GM21423 (cell line): ENCODE data around the gene SNCAIP.

Experiments
- ATAC-seq: cut with Tn5 transposase; IDR thresholded peaks from one replicate; pipeline ENCODE4 v1.9.1; 2021; ENCODE audit warnings: mild to moderate bottlenecking, moderate library complexity; ENCODE audit not compliant: unreplicated experiment

The SNCAIP gene

DNA sequence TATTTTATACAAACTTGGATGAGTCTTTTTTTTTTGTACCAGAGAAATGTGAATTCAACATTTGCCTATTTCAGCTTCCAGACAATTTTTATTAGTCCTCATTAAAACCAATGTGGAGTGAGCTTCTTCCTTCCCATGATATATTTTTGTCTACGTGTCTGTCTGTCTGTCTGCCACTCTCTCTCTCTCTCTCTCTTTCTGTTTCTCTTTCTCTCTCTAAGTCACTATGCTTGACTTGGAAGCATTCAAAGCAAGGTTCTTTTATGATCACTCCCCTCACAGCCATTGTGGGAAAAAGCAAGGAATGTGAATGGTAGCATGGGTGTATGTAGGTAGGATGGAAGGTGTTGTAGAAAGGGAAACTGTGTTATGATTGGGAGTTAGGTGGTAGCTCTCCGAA lies 80.2 kb downstream of the SNCAIP start:
- ATAC-seq = no peak

GRCh38 chr5:122392824-122393223 lies 80.8 kb downstream of the SNCAIP start:
- no peak for ATAC-seq

DNA sequence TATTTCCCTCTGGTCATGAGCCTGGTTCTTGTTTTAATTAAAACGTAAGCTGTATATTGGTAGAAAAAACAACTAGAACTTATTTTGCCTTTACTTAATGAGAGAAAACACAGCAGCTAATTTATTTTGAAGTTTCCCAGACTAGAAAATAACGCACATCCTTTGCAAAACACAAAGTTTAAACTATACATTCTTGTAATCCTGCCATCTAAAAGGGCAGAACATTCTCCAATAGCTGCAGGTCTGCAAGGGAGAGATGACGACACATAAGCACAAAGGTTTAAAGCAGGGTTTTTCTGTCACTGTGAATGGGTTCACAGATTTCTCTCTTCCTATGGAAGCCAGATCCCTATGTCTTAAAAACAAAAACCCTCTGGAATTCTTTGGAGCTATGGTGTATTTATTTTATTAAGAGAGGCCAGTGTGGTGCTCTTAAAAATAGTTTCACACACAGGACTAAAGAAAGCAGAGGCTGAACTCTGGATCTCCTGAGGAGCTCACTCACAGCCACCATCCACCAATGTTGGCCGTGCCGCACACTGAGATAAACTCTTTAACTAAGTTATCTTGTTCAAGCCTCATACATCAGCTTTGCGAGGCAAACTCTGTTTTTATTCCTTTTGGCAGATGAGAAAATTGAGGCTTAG lies 82.4 kb downstream of the SNCAIP start:
- no peak for ATAC-seq

DNA sequence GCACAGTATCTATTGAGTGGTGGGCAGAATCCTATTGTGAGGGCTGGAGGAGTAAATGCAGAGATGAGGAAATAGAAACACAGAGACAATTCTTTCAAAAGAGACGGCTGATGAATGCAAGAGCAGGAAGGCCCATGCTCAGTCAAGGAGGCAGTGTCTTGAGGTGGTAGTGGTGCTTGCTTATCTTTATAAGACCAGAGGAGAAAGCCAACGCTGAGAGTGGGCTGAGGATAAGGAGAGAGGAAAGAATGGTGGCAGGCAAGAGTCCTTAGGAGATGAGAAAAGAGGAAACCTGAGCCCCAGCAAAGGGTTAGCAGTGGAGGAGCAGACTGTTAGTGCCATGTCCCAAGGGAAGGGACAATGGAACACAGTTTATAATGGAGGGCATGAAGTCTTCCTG lies 86.0 kb downstream of the SNCAIP start:
- no peak for ATAC-seq

- no peak for ATAC-seq
Observed at GRCh38 chr5:122400341-122400740, 88.3 kb downstream of the SNCAIP start.

DNA sequence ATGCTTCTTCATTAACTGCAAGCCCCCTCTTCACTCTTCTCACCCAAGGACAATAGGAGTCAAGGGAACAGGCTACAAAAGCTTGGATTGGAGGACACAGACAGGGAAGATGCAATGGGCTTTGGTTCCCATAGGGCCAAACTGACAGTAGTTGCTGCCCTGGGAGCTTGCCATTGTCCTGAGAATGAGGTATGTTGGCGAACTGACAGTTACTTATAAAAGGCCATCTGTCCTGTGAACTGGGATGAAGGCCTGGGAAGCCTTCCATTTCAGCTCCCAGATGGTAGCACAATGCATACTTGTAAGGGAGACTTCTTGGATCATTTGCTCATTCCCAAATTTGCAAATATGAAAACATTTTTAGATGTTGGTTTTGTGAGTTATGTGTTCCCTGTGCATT lies 88.9 kb downstream of the SNCAIP start:
- ATAC-seq = no peak

GRCh38 chr5:122401976-122402725 lies 90.1 kb downstream of the SNCAIP start:
- ATAC-seq = no peak

DNA sequence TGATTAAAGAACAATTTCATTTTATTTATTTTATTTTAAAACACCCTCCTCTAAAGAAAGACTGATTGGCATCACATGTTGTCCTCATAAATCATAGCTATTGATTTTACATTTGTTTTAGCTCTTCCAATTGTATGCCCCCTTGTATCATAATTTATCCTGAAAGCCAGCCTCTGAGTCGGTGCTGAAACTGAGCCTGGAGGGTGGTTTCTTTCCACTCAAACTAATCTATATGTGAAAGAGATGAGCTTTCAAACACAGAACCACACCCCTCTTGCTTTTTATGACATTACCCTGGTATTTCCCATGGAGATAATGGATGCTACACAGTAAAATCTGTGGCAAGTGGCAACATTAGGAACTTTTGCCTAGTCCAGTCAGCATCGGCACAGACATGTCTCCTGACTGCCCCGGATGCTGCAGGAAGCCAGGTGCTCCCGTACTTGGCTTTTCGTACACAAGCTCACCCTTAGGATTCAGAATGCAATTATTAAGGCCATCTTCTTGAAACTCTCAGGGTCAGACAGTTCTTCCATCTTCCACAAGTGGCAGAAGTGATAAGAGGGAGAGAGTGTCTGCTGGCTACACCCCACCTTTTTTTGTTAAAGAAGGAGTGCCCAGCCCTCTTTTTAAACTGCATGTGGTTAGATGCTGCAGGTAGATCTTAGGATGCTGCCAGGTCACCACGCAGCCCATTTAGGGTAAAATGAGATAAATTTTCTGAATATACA lies 91.1 kb downstream of the SNCAIP start:
- ATAC-seq = no peak

DNA sequence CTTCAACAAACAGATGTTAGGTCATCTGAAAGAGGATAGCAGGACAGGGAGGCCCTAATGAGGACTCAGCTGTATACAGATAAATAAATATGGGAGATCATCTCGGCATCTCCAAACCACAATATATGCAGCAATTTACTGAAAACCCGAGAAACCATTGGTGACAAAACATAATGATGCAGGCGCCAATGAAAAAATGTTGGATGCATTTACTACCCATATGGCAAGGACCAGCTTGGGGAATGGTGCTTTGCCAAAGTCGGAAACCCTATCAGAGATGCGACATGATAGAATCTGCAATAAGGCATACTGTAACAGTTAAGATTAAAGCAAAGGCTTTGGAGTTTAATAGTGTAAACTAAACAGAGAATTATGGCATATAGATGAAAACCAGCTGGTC lies 92.0 kb downstream of the SNCAIP start:
- no peak for ATAC-seq

GRCh38 chr5:122404653-122405362 lies 92.8 kb downstream of the SNCAIP start:
- no peak for ATAC-seq

- no peak for ATAC-seq
Observed at GRCh38 chr5:122405751-122406150, 93.7 kb downstream of the SNCAIP start.

- no peak for ATAC-seq
Observed at GRCh38 chr5:122406181-122406580, 94.1 kb downstream of the SNCAIP start.

GRCh38 chr5:122408592-122409224 lies 96.7 kb downstream of the SNCAIP start:
- no peak for ATAC-seq

- ATAC-seq = no peak
Observed at GRCh38 chr5:122412966-122413365, 100.9 kb downstream of the SNCAIP start.

DNA sequence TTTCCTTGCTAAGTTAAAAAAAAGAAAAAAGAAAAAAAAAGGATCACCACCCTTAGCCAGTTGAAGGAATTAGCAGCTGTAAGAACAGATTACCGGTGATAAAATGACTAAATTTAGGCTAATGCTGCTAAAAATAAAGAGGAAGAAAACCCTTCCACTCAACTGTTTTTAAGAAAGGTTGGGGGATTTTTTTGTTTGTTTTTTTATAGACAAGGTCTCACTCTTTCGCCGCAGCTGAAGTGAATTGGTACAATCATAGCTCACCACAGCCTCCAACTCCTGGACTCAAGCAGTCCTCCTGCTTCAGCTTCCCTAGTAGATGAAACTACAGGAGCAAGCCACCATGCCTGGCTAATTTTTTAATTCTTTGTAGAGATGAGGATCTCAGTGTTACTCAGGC lies 101.7 kb downstream of the SNCAIP start:
- no peak for ATAC-seq

- ATAC-seq = peak; percentile 79
Observed at GRCh38 chr5:122415030-122415800, 103.2 kb downstream of the SNCAIP start.

GRCh38 chr5:122415801-122416120 lies 103.7 kb downstream of the SNCAIP start:
- ATAC-seq = no peak

DNA sequence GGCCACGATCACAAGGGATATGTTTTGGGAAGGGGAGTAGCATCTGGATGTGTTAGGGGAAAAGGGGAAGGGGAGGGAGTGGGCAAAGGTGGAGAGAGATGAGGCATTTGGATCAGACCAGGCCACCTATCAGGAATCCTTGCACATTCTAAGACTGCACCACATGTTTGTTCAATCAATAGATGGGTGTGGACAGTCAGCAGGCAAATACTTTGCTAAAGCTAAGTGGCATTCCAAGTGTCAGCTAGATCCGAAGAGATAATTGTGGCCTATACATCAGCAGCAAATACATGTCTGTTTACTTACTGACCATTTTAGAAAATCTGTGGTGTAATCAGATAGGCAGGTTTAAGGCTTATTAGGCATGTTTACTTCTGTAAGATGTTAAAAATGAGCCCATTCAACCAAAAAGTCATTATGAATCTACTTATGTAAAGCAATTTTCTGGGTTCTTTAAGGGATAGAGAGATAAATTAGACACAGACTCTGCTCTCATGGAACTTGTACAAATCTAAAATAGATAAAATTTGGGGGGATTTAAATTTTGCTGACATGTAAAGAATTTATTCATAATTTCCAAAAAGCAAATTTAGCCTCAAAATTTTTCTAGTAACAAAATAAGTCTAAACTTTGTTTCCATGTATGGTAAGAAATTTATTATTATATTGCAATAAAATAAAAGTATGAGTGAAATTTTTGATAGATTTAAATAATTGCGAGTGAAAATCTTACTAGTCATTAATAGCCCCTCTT lies 107.3 kb downstream of the SNCAIP start:
- no peak for ATAC-seq

- ATAC-seq = no peak
Observed at GRCh38 chr5:122420091-122420490, 108.1 kb downstream of the SNCAIP start.
